Daoy (cell line): ENCODE data around the gene DAD1. TPM values are rescaled to one million over a fixed set of nuclear protein-coding genes. Genes with fewer than 3 reads are reported as not detected.
A peak's percentile ranks its signal among the peaks of the same experiment; 100 is the strongest.
"Not testable (repeated sequence)": the region's sequence is repeated elsewhere in the genome, so short reads cannot be mapped to it uniquely, and the experiment has no call there.

ENCODE experiments used
- DNase-seq: peaks from one replicate; pipeline ENCODE4 v3.0.0-alpha.2; 2015; ENCODE audit warnings: low read depth
- total RNA-seq: library from RNA; depleted of rRNA; stranded (reverse); fragments of >200 nt; shearing (Covaris generic); gene quantifications from 2 replicates; pipeline ENCODE4 v1.2.3, GENCODE V29; 2014; rRNA removed

The DAD1 gene
- 353 and 470 TPM in 2 replicates for total RNA-seq

- peak; percentile 100 for DNase-seq
Measured at GRCh38 chr14:22589096-22589839, at the start of gene DAD1. DAD1 (minus strand) TSS chr14:22589224; CDS start chr14:22589157, 67 bp downstream.

- DNase-seq: not testable (repeated sequence)
Measured at GRCh38 chr14:22635980-22636379, 47.0 kb upstream of the DAD1 start.

DNA sequence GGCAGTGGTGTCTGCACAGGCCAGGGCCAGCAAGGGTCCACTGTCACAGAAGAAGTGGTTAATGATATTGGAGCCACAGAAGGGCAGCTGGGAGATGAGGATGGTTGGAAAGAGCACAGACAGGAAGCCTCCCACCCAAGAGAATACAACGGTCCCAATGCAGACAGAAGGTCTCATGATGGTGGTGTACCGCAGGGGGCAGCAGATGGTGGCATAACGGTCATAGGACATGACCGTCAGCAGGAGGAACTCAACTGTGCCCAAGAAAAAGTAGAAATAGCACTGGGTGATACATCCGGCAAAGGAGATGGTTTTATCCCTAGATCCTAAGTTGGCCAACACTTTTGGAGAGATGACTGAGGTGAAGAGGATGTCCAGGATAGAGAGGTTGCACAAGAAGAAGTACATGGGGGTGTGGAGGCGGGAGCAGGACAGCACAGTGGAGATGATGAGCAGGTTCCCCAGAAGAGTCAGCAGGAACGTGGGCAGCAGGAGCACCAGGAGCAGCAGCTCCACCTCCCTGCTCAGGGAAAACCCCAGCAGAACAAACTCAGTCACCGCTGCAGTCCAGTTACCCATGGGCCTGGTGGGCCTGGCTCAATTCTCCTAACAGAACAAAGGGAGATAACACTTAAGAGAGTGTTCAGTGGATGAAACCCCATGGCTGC, 45.3 kb upstream of the DAD1 start:
- no peak for DNase-seq

- DNase-seq: peak; percentile 29
Measured at GRCh38 chr14:22630486-22630885, 41.5 kb upstream of the DAD1 start.

GRCh38 chr14:22630066-22630465, 41.0 kb upstream of the DAD1 start:
- DNase-seq: no peak

DNA sequence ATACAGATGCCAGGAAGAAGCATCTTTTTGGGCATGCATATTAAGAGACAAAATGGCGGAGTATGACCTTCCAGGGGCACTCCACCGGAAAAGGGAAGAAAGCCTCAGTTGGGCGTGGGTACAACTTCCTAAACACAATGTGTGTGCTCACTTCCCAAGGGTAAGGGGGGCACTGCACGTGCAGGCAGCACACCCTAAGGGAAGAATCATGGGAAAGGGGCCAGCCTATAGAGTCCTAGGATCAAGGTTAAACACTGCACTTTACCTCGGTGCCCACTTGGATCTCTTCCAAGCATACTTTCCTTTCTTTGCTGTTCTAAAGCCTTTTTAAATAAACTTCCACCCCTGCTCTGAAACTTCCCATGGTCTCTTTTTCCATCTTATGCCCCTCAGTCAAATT, 40.3 kb upstream of the DAD1 start:
- DNase-seq: no peak

DNA sequence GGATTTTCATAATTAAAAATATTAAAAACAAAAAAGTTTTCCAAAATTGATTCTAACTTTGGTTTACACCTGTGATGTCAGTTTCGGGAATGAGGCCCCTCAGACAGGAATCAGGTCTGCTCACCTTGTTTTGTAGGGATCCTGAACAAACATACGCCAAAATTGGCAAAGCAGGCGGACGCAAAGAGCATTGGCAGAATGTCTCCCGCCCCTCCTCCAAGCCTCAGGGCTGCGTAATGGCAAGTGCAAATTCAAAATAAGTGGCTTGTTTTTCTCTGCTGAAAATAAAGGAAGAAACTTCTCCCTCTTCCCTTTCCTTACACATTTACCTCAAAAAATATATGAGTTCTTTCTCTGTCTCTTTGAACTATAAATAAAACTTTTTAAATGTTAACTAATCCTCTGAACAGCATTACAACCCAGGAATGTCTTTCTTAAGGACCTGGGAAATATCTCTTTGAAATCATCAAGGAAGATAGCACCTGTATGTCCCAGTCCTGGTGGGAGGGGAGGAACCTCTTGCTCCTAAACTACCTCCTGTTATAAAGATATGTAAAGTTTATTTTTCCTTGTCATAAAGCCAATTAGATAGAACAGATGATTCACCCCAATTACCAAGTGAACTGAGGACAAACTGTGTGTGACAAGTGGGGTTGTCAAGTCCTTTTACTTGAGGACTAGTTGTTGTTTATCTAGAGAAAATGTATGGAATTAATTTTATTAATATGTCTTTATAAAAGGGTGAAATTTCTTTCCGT, 38.7 kb upstream of the DAD1 start:
- no peak for DNase-seq

DNA sequence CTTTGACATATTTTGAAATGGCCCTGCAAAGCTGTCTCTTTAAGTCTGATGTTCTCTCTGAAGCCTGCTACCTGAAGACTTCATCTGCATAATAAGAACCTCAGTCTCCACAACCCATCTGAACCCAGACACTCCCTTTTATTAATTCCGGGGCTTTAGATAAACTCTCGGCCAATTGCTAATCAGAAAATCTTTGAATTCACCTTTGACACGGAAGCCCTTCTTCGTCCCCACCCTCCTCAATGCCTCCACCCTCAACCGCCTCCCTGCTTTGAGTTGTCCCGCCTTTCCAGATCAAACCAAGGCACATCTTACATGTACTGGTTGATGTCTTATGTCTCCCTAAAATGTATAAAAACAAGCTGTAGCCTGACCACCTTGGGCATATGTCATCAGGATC, 37.6 kb upstream of the DAD1 start:
- no peak for DNase-seq

DNA sequence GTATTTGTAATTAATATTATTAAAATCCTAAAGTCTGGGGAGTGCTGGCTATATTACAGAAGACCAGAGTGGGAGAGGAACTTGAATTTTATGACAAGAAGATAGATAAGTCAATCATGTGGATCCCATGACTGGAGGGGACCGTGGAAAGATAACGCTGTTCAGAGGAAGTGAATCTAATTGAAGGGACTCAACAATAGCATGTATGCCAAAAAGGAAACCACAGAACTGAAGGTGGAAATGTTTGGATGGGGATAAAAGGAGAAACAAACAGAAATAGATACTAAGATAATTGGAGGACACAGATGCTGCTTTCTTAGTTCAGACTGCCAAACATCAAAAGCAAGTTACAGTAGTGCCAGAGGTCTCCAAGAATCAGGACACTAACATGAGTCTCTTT, 34.0 kb upstream of the DAD1 start:
- no peak for DNase-seq

- DNase-seq: peak; percentile 44
Measured at GRCh38 chr14:22622255-22622654, 33.2 kb upstream of the DAD1 start.

DNA sequence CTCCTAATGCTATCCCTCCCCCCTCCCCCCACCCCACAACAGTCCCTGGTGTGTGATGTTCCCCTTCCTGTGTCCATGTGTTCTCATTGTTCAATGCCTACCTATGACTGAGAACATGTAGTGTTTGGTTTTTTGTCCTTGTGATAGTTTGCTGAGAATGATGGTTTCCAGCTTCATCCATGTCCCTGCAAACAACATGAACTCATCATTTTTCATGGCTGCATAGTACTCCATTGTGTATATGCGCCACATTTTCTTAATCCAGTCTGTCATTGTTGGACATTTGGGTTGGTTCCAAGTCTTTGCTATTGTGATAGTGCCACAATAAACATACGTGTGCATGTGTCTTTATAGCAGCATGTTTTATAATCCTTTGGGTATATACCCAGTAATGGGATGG, 26.7 kb upstream of the DAD1 start:
- DNase-seq: not testable (repeated sequence)

- peak; percentile 95 for DNase-seq
Measured at GRCh38 chr14:22614240-22614799, 25.3 kb upstream of the DAD1 start.

- DNase-seq: no peak
Measured at GRCh38 chr14:22613736-22614239, 24.8 kb upstream of the DAD1 start.

- no peak for DNase-seq
Measured at GRCh38 chr14:22613106-22613695, 24.2 kb upstream of the DAD1 start.

- DNase-seq: no peak
Measured at GRCh38 chr14:22610931-22611330, 21.9 kb upstream of the DAD1 start.

GRCh38 chr14:22607291-22607690, 18.3 kb upstream of the DAD1 start:
- no peak for DNase-seq

GRCh38 chr14:22606380-22606779, 17.4 kb upstream of the DAD1 start:
- no peak for DNase-seq

DNA sequence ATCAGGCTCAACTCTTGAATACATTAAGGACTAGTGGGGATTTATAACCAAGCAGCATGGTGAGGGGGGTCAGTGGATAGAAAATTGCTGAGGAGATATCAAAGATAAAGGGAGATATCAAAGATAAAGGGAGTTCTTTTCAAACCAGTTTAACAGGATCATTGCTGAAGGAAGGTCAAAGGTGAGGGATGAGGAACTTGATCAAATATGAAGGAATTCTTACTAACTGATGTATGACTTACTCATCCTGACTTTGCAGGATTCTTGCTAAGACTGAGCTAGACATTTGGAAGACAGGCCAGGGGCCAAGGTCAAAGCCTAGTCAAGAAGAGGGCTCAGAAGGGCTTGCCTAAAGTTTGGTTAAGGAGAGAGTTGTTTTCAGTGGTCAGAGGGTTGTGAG, 13.8 kb upstream of the DAD1 start:
- DNase-seq: no peak

DNA sequence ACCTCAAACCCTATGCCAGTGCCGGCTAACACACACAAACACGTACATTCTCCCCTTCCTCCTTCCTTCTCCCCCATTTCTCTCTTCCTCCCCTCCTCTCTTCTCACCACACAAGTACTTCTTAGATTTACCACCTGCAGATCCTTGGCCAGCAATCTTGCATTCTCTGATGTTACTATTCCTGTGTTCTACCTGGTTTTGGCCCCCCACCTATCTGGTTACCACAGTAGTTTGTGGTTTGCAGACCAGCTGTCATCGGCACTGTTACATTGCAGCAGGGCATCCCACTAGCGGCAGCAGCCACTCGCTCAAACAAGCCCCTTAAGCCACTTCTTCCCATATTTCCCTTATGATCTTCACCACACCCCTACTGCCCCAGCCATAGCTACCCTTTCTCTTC, 13.0 kb upstream of the DAD1 start:
- no peak for DNase-seq

GRCh38 chr14:22601456-22601855, 12.4 kb upstream of the DAD1 start:
- no peak for DNase-seq

- DNase-seq: no peak
Measured at GRCh38 chr14:22600027-22600426, 11.0 kb upstream of the DAD1 start.

- DNase-seq: no peak
Measured at GRCh38 chr14:22599349-22599748, 10.3 kb upstream of the DAD1 start.
